ENCODE measurements around the gene PDE6D. TPM values are rescaled to one million over a fixed set of nuclear protein-coding genes. Genes with fewer than 3 reads are reported as not detected.

PDE6D gene
- total and polyA plus RNA-seq, 2 of the 13 experiments (the other 11 are each of a cell fraction or from before 2014, with no cell fraction given) = 14.1 to 23.2 TPM

DNA sequence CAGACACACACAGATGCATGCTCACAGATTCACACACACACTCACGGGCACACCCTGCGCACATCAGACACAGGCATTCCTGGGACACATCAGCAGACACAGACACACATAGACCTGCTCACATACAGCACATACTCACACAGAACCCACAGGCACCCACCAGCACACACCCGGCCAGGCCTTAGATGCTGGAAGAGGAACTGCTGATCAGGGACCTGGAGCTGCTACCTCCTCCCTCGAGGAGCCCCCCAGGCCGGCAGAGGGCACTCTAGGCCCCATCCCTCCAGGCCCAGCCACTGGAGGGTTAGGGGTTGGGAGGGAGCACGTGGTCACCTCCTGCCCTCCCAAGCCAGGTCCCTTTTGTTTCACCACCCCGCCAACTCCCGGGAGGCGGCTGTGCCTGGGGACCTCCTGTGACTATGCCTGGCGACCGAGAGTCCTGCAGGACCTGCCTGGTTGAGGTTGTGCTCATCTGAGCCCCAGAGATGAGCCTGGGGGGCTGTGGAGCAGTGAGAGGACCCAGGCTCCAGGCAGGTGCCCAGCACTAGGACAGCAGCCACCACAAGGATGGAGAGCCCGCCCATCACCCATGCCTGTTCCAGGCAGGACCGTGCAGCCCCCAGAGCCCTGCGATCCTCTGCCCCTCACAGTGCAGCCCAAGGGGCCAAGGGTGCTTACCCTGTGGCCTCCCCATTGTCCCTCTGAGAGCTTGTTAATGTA, 93.8 kb downstream of the PDE6D start (continued):
- no peak; the same call in 1 of the 2 replicates for TF ChIP-seq ZNF281 (CRISPR knock-in tag; IDR thresholded peaks at IDR 0.05; ENCODE audit: borderline replicate concordance)
- peak; percentile 33; the same call in 1 of the 2 replicates for TF ChIP-seq DRAP1 (CRISPR knock-in tag; IDR thresholded peaks at IDR 0.05)
- TF ChIP-seq THAP7 (CRISPR knock-in tag; IDR thresholded peaks at IDR 0.05) = no peak
- TF ChIP-seq ZNF549 (CRISPR knock-in tag; IDR thresholded peaks at IDR 0.05) = no peak
- no peak for TF ChIP-seq FOXP1 (IDR thresholded peaks at IDR 0.05)
- TF ChIP-seq FOXP1 (CRISPR knock-in tag; IDR thresholded peaks at IDR 0.05) = no peak
- no peak; the same call in 1 of the 2 replicates for TF ChIP-seq MTF2 (CRISPR knock-in tag; IDR thresholded peaks at IDR 0.05; ENCODE audit: borderline replicate concordance)
- 0 out of 2 replicates have a peak, but pooled peaks have one; percentile 25 for TF ChIP-seq ZBTB20 (CRISPR knock-in tag; IDR thresholded peaks at IDR 0.05; ENCODE audit: borderline replicate concordance, low read depth)
- TF ChIP-seq FOXK1 (CRISPR knock-in tag; IDR thresholded peaks at IDR 0.05; ENCODE audit: borderline replicate concordance, low read depth) = no peak
- no peak for TF ChIP-seq ZEB1 (IDR thresholded peaks at IDR 0.05; ENCODE audit: insufficient replicate concordance, low read depth)
- TF ChIP-seq, protein P1, sequence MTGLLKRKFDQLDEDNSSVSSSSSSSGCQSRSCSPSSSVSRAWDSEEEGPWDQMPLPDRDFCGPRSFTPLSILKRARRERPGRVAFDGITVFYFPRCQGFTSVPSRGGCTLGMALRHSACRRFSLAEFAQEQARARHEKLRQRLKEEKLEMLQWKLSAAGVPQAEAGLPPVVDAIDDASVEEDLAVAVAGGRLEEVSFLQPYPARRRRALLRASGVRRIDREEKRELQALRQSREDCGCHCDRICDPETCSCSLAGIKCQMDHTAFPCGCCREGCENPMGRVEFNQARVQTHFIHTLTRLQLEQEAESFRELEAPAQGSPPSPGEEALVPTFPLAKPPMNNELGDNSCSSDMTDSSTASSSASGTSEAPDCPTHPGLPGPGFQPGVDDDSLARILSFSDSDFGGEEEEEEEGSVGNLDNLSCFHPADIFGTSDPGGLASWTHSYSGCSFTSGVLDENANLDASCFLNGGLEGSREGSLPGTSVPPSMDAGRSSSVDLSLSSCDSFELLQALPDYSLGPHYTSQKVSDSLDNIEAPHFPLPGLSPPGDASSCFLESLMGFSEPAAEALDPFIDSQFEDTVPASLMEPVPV (CRISPR knock-in tag; IDR thresholded peaks at IDR 0.05) = peak; percentile 74; the same call in 1 of the 2 replicates
- TF ChIP-seq THYN1 (CRISPR knock-in tag; IDR thresholded peaks at IDR 0.05; ENCODE audit: borderline replicate concordance, low read depth) = no peak
- TF ChIP-seq CBFB (CRISPR knock-in tag; IDR thresholded peaks at IDR 0.05) = peak; percentile 65; the same call in 1 of the 2 replicates
- TF ChIP-seq, protein P2, sequence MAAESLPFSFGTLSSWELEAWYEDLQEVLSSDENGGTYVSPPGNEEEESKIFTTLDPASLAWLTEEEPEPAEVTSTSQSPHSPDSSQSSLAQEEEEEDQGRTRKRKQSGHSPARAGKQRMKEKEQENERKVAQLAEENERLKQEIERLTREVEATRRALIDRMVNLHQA (CRISPR knock-in tag; IDR thresholded peaks at IDR 0.05) = no peak
- TF ChIP-seq PHF21A (CRISPR knock-in tag; IDR thresholded peaks at IDR 0.05) = no peak
- TF ChIP-seq GABPA (IDR thresholded peaks at IDR 0.05; ENCODE audit: low read depth, low read length) = no peak
- TF ChIP-seq GABPA (CRISPR knock-in tag; IDR thresholded peaks at IDR 0.05; ENCODE audit: low read depth) = no peak
- TF ChIP-seq ZNF720 (CRISPR knock-in tag; IDR thresholded peaks at IDR 0.05) = no peak; the same call in 1 of the 2 replicates
- TF ChIP-seq KDM1A (CRISPR knock-in tag; IDR thresholded peaks at IDR 0.05) = 0 out of 2 replicates have a peak, but pooled peaks have one; percentile 17
- TF ChIP-seq ZNF562 (CRISPR knock-in tag; IDR thresholded peaks at IDR 0.05; ENCODE audit: borderline replicate concordance) = no peak
- TF ChIP-seq IKZF1 (IDR thresholded peaks at IDR 0.05) = no peak
- TF ChIP-seq KDM4B (CRISPR knock-in tag; IDR thresholded peaks at IDR 0.05) = peak; percentile 84
- TF ChIP-seq ZNF503 (CRISPR knock-in tag; IDR thresholded peaks at IDR 0.05) = no peak
